HL-60 (cell line): ENCODE measurements around the gene PRR12.

Source experiments
- GABPA ChIP-seq: IDR thresholded peaks from 2 replicates; pipeline ENCODE4 v1.6.1; 2012; ENCODE audit warnings: low read depth
- POLR2AphosphoS5 ChIP-seq: IDR thresholded peaks from 2 replicates; pipeline ENCODE4 v1.6.1; 2012; ENCODE audit warnings: low read depth
- SPI1 ChIP-seq: IDR thresholded peaks from 2 replicates; pipeline ENCODE4 v1.6.1; 2012; ENCODE audit warnings: low read depth, mild to moderate bottlenecking, borderline replicate concordance
- TF ChIP-seq, protein P1 (sequence below): IDR thresholded peaks from one replicate; pipeline ENCODE4 v1.5.1; 2011; ENCODE audit warnings: low read length, control low read depth, inconsistent platforms; ENCODE audit not compliant: insufficient read depth
- TF ChIP-seq, protein P2 (sequence below): IDR thresholded peaks from 2 replicates; pipeline ENCODE4 v1.6.1; 2012; ENCODE audit warnings: low read depth; ENCODE audit not compliant: insufficient replicate concordance

DNA sequence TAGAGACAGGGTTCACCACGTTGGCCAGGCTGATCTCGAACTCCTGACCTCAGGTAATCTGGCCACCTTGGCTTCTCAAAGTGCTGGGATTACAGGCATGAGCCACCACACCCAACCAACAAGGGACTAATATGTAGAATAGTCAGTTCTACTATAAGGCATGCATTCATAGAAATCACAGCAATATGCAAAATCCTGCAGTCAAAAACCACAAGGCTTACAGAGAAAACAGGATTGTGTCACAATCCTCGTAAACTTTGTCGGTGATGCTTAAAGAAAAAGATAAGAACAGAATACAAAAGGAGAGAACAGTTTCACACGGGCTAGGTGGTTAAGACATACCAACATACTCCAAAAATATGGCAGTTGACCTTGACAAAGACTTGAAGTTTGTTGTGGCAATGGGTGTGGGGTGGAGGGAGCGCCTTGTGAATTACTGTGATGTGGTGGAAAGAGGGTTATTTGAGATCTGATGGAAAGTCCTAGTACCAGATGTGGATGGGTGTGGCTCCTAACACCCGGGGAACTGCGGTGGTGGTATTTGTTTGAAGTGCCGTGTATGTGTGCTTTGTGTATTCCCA, 23.0 kb upstream of the PRR12 start:
- TF ChIP-seq, protein P1, sequence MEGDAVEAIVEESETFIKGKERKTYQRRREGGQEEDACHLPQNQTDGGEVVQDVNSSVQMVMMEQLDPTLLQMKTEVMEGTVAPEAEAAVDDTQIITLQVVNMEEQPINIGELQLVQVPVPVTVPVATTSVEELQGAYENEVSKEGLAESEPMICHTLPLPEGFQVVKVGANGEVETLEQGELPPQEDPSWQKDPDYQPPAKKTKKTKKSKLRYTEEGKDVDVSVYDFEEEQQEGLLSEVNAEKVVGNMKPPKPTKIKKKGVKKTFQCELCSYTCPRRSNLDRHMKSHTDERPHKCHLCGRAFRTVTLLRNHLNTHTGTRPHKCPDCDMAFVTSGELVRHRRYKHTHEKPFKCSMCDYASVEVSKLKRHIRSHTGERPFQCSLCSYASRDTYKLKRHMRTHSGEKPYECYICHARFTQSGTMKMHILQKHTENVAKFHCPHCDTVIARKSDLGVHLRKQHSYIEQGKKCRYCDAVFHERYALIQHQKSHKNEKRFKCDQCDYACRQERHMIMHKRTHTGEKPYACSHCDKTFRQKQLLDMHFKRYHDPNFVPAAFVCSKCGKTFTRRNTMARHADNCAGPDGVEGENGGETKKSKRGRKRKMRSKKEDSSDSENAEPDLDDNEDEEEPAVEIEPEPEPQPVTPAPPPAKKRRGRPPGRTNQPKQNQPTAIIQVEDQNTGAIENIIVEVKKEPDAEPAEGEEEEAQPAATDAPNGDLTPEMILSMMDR: no peak
- TF ChIP-seq POLR2AphosphoS5 (no peak), GABPA (no peak), SPI1 (no peak)
- TF ChIP-seq, protein P2, sequence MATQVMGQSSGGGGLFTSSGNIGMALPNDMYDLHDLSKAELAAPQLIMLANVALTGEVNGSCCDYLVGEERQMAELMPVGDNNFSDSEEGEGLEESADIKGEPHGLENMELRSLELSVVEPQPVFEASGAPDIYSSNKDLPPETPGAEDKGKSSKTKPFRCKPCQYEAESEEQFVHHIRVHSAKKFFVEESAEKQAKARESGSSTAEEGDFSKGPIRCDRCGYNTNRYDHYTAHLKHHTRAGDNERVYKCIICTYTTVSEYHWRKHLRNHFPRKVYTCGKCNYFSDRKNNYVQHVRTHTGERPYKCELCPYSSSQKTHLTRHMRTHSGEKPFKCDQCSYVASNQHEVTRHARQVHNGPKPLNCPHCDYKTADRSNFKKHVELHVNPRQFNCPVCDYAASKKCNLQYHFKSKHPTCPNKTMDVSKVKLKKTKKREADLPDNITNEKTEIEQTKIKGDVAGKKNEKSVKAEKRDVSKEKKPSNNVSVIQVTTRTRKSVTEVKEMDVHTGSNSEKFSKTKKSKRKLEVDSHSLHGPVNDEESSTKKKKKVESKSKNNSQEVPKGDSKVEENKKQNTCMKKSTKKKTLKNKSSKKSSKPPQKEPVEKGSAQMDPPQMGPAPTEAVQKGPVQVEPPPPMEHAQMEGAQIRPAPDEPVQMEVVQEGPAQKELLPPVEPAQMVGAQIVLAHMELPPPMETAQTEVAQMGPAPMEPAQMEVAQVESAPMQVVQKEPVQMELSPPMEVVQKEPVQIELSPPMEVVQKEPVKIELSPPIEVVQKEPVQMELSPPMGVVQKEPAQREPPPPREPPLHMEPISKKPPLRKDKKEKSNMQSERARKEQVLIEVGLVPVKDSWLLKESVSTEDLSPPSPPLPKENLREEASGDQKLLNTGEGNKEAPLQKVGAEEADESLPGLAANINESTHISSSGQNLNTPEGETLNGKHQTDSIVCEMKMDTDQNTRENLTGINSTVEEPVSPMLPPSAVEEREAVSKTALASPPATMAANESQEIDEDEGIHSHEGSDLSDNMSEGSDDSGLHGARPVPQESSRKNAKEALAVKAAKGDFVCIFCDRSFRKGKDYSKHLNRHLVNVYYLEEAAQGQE: no peak
